ENCODE results near the gene ELMO1. TPM values are rescaled to one million over a fixed set of nuclear protein-coding genes. Genes with fewer than 3 reads are reported as not detected.

The ELMO1 gene
- total and polyA plus RNA-seq, 10 of the 15 experiments (the other 5 are each of a cell fraction or from before 2014, with no cell fraction given) = 22.6 to 85.9 (median 56.6) TPM

DNA sequence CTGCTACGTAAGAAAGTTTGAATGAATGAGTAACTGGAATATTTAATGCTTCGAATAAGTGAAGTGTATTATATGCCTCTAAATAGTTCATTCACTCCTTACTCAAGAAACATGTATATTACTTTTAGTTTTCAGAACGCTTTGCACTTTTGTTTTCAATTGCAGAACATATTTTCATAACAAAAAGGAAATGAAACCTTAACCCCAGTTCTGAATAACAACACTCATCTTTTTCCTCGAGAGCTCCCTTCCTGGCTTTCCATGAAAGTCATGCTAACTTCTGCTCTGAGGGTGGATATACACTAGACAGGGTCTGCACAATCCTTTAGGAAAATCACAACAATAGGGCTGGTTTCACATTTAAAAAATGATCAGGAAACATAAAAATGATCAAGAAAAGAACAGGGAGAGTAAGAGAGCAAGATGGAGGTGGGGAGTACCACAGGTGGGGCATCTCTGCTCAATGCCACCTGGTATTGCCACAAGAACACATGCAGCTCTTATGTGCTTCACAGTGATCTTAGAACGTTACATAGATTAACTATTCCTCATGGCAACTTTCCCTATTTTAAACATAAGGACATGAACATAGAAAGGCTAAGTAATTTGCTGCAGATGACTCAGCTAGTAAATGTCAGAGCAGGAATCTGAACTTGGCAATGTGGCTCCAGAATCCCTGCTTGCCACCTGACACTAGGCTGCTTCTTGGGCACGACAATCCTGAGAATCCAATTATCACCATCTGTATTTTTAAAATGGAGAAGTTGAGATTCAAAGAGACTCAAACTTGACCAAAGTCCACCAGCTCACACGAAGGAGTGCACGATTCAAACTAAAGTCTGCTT, 504.9 kb downstream of the ELMO1 start (continued):
- TF ChIP-seq ZBTB40 (IDR thresholded peaks at IDR 0.05; ENCODE audit: borderline replicate concordance) = no peak
- no peak for TF ChIP-seq YBX1 (IDR thresholded peaks at IDR 0.05)
- no peak for TF ChIP-seq NFYA (IDR thresholded peaks at IDR 0.05; ENCODE audit: borderline replicate concordance, low read depth, low read length)
- TF ChIP-seq PKNOX1 (IDR thresholded peaks at IDR 0.05) = no peak
- TF ChIP-seq TCF12 (IDR thresholded peaks at IDR 0.05; ENCODE audit: low read depth, low read length) = no peak
- TF ChIP-seq RB1 (IDR thresholded peaks at IDR 0.05; ENCODE audit: borderline replicate concordance) = no peak
- TF ChIP-seq HDAC2 (IDR thresholded peaks at IDR 0.05) = no peak
- TF ChIP-seq NBN (IDR thresholded peaks at IDR 0.05) = peak; percentile 55; the same call in 1 of the 2 replicates
- TF ChIP-seq JUND (IDR thresholded peaks at IDR 0.05; ENCODE audit: low read depth, low read length) = no peak
- no peak for TF ChIP-seq FOS (IDR thresholded peaks at IDR 0.05; ENCODE audit: borderline replicate concordance, extremely low read depth, insufficient read length)
- TF ChIP-seq CBX5 (IDR thresholded peaks at IDR 0.05; ENCODE audit: low read depth) = no peak
- TF ChIP-seq, protein P1, sequence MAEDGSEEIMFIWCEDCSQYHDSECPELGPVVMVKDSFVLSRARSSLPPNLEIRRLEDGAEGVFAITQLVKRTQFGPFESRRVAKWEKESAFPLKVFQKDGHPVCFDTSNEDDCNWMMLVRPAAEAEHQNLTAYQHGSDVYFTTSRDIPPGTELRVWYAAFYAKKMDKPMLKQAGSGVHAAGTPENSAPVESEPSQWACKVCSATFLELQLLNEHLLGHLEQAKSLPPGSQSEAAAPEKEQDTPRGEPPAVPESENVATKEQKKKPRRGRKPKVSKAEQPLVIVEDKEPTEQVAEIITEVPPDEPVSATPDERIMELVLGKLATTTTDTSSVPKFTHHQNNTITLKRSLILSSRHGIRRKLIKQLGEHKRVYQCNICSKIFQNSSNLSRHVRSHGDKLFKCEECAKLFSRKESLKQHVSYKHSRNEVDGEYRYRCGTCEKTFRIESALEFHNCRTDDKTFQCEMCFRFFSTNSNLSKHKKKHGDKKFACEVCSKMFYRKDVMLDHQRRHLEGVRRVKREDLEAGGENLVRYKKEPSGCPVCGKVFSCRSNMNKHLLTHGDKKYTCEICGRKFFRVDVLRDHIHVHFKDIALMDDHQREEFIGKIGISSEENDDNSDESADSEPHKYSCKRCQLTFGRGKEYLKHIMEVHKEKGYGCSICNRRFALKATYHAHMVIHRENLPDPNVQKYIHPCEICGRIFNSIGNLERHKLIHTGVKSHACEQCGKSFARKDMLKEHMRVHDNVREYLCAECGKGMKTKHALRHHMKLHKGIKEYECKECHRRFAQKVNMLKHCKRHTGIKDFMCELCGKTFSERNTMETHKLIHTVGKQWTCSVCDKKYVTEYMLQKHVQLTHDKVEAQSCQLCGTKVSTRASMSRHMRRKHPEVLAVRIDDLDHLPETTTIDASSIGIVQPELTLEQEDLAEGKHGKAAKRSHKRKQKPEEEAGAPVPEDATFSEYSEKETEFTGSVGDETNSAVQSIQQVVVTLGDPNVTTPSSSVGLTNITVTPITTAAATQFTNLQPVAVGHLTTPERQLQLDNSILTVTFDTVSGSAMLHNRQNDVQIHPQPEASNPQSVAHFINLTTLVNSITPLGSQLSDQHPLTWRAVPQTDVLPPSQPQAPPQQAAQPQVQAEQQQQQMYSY (CRISPR knock-in tag; IDR thresholded peaks at IDR 0.05) = no peak
- no peak for TF ChIP-seq SP1 (IDR thresholded peaks at IDR 0.05; ENCODE audit: low read depth, low read length)
- no peak for TF ChIP-seq SIX5 (IDR thresholded peaks at IDR 0.05; ENCODE audit: low read depth, low read length, severe bottlenecking)
- TF ChIP-seq KDM1A (IDR thresholded peaks at IDR 0.05; ENCODE audit: borderline replicate concordance) = no peak
- peak; percentile 50; the same call in 1 of the 2 replicates for TF ChIP-seq DPF2 (IDR thresholded peaks at IDR 0.05)
- no peak for TF ChIP-seq BHLHE40 (IDR thresholded peaks at IDR 0.05; ENCODE audit: borderline replicate concordance in 1 of 2, low read depth in 2 of 2, low read length in 1 of 2)
- no peak for TF ChIP-seq RBBP5 (conservative IDR thresholded peaks at IDR 0.05)
- no peak for TF ChIP-seq POU2F2 (IDR thresholded peaks at IDR 0.05; ENCODE audit: borderline replicate concordance, low read depth, low read length)
- TF ChIP-seq NR2F1 (conservative IDR thresholded peaks at IDR 0.05) = no peak
- TF ChIP-seq HDAC6 (IDR thresholded peaks at IDR 0.05; ENCODE audit: unreplicated experiment) = no peak

Measured in GM12878 (cell line).